Adrenal gland (tissue), 12 donors: Measurements from ENCODE around the gene NISCH. TPM values are rescaled to one million over a fixed set of nuclear protein-coding genes. Genes with fewer than 3 reads are reported as not detected.

Experiments
- DNase-seq, 7 donors: peaks; one replicate each; pipeline ENCODE4 v3.0.0-alpha.2; 2019 to 2020
- H3K27ac ChIP-seq, 5 donors: fragments of 200-600 bp; sonication (generic) in 4 of 5; 1 replicate in 3 of 5; 2 replicates in 2 of 5; pipeline versions ENCODE4 v1.5.1 to v1.8.0; 2016 to 2020; ENCODE audit warnings: mild to moderate bottlenecking in 1 of 5
- H3K27me3 ChIP-seq: fragments of 200-600 bp; 2 replicates; pipeline ENCODE4 v1.8.0; 2021
- H3K36me3 ChIP-seq, 2 donors: fragments of 200-600 bp; replicated peaks in 1 of 2; 1 replicate in 1 of 2; 2 replicates in 1 of 2; pipeline versions ENCODE4 v1.5.1 to v1.8.0; 2018 to 2022
- H3K4me1 ChIP-seq, 2 donors: fragments of 200-600 bp; replicated peaks in 1 of 2; 1 replicate in 1 of 2; 2 replicates in 1 of 2; pipeline versions ENCODE4 v1.5.1 to v1.8.0; 2018 to 2021
- H3K4me3 ChIP-seq, 4 donors: fragments of 200-600 bp; sonication (generic) in 3 of 4; one replicate each; pipeline ENCODE4 v1.5.1; 2016 to 2018
- H3K9me3 ChIP-seq, 3 donors: fragments of 200-600 bp; sonication (generic) in 1 of 3; replicated peaks in 1 of 3; 1 replicate in 2 of 3; 2 replicates in 1 of 3; pipeline versions ENCODE4 v1.5.1 to v1.8.0; 2016 to 2021
- CTCF ChIP-seq, 6 experiments: fragments of 450-650 bp in 4 of 6; fragments of 200-600 bp in 2 of 6; sonication (generic) in 1 of 6; IDR thresholded peaks; 1 replicate in 5 of 6; 2 replicates in 1 of 6; pipeline versions ENCODE4 v1.5.1 to v1.8.0; 2016 to 2021; ENCODE audit warnings: antibody characterized with exemption in 6 of 6, mild to moderate bottlenecking in 2 of 6, moderate library complexity in 1 of 6
- POLR2A ChIP-seq, 2 donors: fragments of 450-650 bp; IDR thresholded peaks; one replicate each; pipeline ENCODE4 v1.6.1; 2017; ENCODE audit warnings: antibody characterized with exemption in 2 of 2, mild to moderate bottlenecking in 2 of 2, moderate library complexity in 1 of 2
- WGBS, 4 donors: extraction: QIAGEN DNeasy Blood & Tissue Kit in 2 of 4; methylation state at CpG; one replicate each; pipeline versions ENCODE4 v1.1.5 to v1.1.7; 2013 to 2017; 5-methylcytosine and 5-hydroxymethylcytosine counted together
- intact Hi-C, 2 donors: fragments of 100-400 bp; cut with DNase I; formaldehyde crosslinking; loops; one replicate each; pipeline versions ENCODE4 v1.14.1 to v1.15.0; 2022 to 2023
- polyA plus RNA-seq, 3 donors: library from polyadenylated mRNA; stranded (reverse); fragments of 200-250 nt in 2 of 3; fragments of 350-450 nt in 1 of 3; fragmentation: Illumina TruSeq in 1 of 3; extraction: RNeasy Lipid Tissue Mini Kit (QIAGEN cat#74804) in 1 of 3; gene quantifications; one replicate each; pipeline ENCODE4 v1.2.3, GENCODE V29; 2013 to 2014
- total RNA-seq, 9 donors: library from RNA; depleted of rRNA in 4 of 9; stranded (reverse); fragments of >200 nt in 4 of 9; fragments of 120-200 nt in 1 of 9; fragmentation: NEBNext Ultra II Directional in 1 of 9; extraction: Animal tissue kit (Norgen Biotek cat#: 25700) in 1 of 9; gene quantifications; one replicate each; pipeline versions ENCODE4 v1.1.0 to v1.2.4, GENCODE V29; 2013 to 2023
- donor health status: healthy with polysubstance abuse.
- donor health status: Bipolar disorder and iron deficiency.
- donor health status: DM: yes; HTN: yes; CAD: no.
- donor health status: DM: no; HTN: no; CAD: no.
- donor health status: DM: no; HTN: no; CAD: no.
- donor health status: DM: yes; HTN: yes; CAD: no.

The NISCH gene
- total and polyA plus RNA-seq, 12 donors = 39.4 to 186 (median 100) TPM

GRCh38 chr3:52442409-52443267 lies 12.8 kb upstream of the NISCH start:
- no peak overlapping the region for H3K27ac ChIP-seq
- intact Hi-C loops = no loop called here
- no peaks in the 10 kb centered on the region for H3K27me3 ChIP-seq

GRCh38 chr3:52443268-52443610 lies 12.2 kb upstream of the NISCH start:
- Histone ChIP-seq H3K9me3 (no peaks in the 10 kb centered on the region), H3K4me1 (no peaks in the 10 kb centered on the region), H3K4me3 (no peak overlapping the region), H3K27ac (no peak overlapping the region), H3K36me3 (no peaks in the 10 kb centered on the region), H3K27me3 (no peaks in the 10 kb centered on the region)
- TF ChIP-seq CTCF (IDR thresholded peaks at IDR 0.05) (no peak), POLR2A (IDR thresholded peaks at IDR 0.05) (no peak)
- 88 to 94% (median 92%) methylated on average over 8 of the region's 8 CpGs for WGBS, 4 donors
- intact Hi-C loops = no loop called here
- DNase-seq = no peak

More at GRCh38 chr3:52442409-52443267, 12.8 kb upstream of the NISCH start:
- Histone ChIP-seq H3K9me3 (no peaks in the 10 kb centered on the region), H3K4me1 (no peaks in the 10 kb centered on the region), H3K4me3 (no peak overlapping the region), H3K36me3 (no peaks in the 10 kb centered on the region)
- 84 to 93% (median 93%) methylated on average over 12 to 16 of the region's 16 CpGs for WGBS, 4 donors
- TF ChIP-seq POLR2A (IDR thresholded peaks at IDR 0.05) (no peak), CTCF (IDR thresholded peaks at IDR 0.05) (no peak)
- DNase-seq = no peak

- no peaks in the 10 kb centered on the region for H3K4me1 ChIP-seq
- TF ChIP-seq POLR2A (IDR thresholded peaks at IDR 0.05) = no peak
- TF ChIP-seq CTCF (IDR thresholded peaks at IDR 0.05) = no peak
- H3K27me3 ChIP-seq = no peaks in the 10 kb centered on the region
- H3K9me3 ChIP-seq = no peaks in the 10 kb centered on the region
- H3K27ac ChIP-seq = no peak overlapping the region
- H3K4me3 ChIP-seq = no peak overlapping the region
- WGBS, 4 donors = 84 to 87% (median 86%) methylated on average over 18 to 25 of the region's 25 CpGs
- intact Hi-C loops = no loop called here
- no peak for DNase-seq
- no peaks in the 10 kb centered on the region for H3K36me3 ChIP-seq
Observed at GRCh38 chr3:52443791-52444687, 11.4 kb upstream of the NISCH start.
